ENCODE data around the gene CTNNA2.

Gene CTNNA2

GRCh38 chr2:79512442-79513401 is at the start of gene CTNNA2:
Gene CTNNA2, plus strand, starts transcription at chr2:79513051.
- DNase-seq, result peak; percentile 88

- no peak for DNase-seq
Observed at GRCh38 chr2:79487399-79487798, 25.5 kb upstream of the CTNNA2 start.

GRCh38 chr2:79511320-79511951 is 1.4 kb upstream of the CTNNA2 start:
- DNase-seq, result no peak

- no peak for DNase-seq
Observed at GRCh38 chr2:79513711-79514110, 860 bp downstream of the CTNNA2 start.

GRCh38 chr2:79529636-79530035 is 16.8 kb downstream of the CTNNA2 start:
- no peak for DNase-seq

- DNase-seq, result no peak
Observed at GRCh38 chr2:79530443-79530842, 17.6 kb downstream of the CTNNA2 start.

- no peak for DNase-seq
Observed at GRCh38 chr2:79547568-79547967, 34.7 kb downstream of the CTNNA2 start.

GRCh38 chr2:79552653-79553052 is 39.8 kb downstream of the CTNNA2 start:
- no peak for DNase-seq

- no peak for DNase-seq
Observed at GRCh38 chr2:79554899-79555298, 42.0 kb downstream of the CTNNA2 start.

- DNase-seq, result no peak
Observed at GRCh38 chr2:79564065-79564464, 51.2 kb downstream of the CTNNA2 start.

- DNase-seq, result no peak
Observed at GRCh38 chr2:79569048-79569447, 56.2 kb downstream of the CTNNA2 start.

GRCh38 chr2:79573895-79574674 is 61.2 kb downstream of the CTNNA2 start:
- no peak for DNase-seq

GRCh38 chr2:79576451-79576850 is 63.6 kb downstream of the CTNNA2 start:
- DNase-seq, result no peak

- no peak for DNase-seq
Observed at GRCh38 chr2:79578952-79579351, 66.1 kb downstream of the CTNNA2 start.

- DNase-seq, result no peak
Observed at GRCh38 chr2:79580175-79580574, 67.3 kb downstream of the CTNNA2 start.

GRCh38 chr2:79585701-79586433 is 73.0 kb downstream of the CTNNA2 start:
- no peak for DNase-seq

GRCh38 chr2:79591281-79591680 is 78.4 kb downstream of the CTNNA2 start:
- no peak for DNase-seq

GRCh38 chr2:79593237-79593867 is 80.5 kb downstream of the CTNNA2 start:
- no peak for DNase-seq

- DNase-seq, result no peak
Observed at GRCh38 chr2:79596403-79596802, 83.6 kb downstream of the CTNNA2 start.

- no peak for DNase-seq
Observed at GRCh38 chr2:79604748-79605147, 91.9 kb downstream of the CTNNA2 start.

GRCh38 chr2:79611448-79612016 is 98.7 kb downstream of the CTNNA2 start:
- no peak for DNase-seq

- no peak for DNase-seq
Observed at GRCh38 chr2:79612999-79613398, 100.1 kb downstream of the CTNNA2 start.

Data from NCI-H146 (cell line).